ENCODE results near the gene KCTD10.

- TF ChIP-seq TAF1 (IDR thresholded peaks at IDR 0.05; ENCODE audit: borderline replicate concordance, insufficient read depth, low read length) (no peak), SIN3A (IDR thresholded peaks at IDR 0.05; ENCODE audit: borderline replicate concordance, insufficient read depth, low read length) (no peak), POLR2AphosphoS5 (IDR thresholded peaks at IDR 0.05; ENCODE audit: low read depth, low read length) (no peak)
Observed at GRCh38 chr12:109460538-109460937, 16.6 kb downstream of the KCTD10 start.

Measured in PFSK-1 (cell line).